Measurements from ENCODE around the gene MR1. TPM values are rescaled to one million over a fixed set of nuclear protein-coding genes. Genes with fewer than 3 reads are reported as not detected.

MR1 gene
- total and polyA plus RNA-seq, 9 of the 15 experiments (the other 6 are each of a cell fraction or from before 2014, with no cell fraction given) = 9.7 to 21.7 (median 15.6) TPM

GRCh38 chr1:181038399-181038873 is 4.7 kb downstream of the MR1 start:
- ATAC-seq (peak; percentile 84), FAIRE-seq (peak; percentile 88), DNase-seq (ENCODE audit: extremely low read depth in 1 of 4, low spot score in 3 of 4) (peak; percentile 80 to 88 (median 86))
- no peaks in the 10 kb centered on the region for H3K27me3 ChIP-seq (ENCODE audit: control insufficient read depth in 2 of 2, insufficient read depth in 2 of 2, low read length in 2 of 2)
- peaks cover 15% of the 10 kb centered on the region for H3K79me2 ChIP-seq (ENCODE audit: control insufficient read depth, insufficient read depth, low read length)
- in situ Hi-C loops (cut with MboI) = loop anchor here (5.0 kb wide), 1 partner anchor 99 kb away; no protein-coding TSS in a partner anchor
- peaks cover 4 to 37% of the 10 kb centered on the region in 2 experiments; a peak in 4 of 5 replicates for H3K4me1 ChIP-seq (replicated peaks in 1 of 2; ENCODE audit: control insufficient read depth in 2 of 2, insufficient read depth in 2 of 2, low read length in 2 of 2)
- H4K20me1 ChIP-seq (replicated peaks; ENCODE audit: control insufficient read depth, insufficient read depth, low read length) = no peaks in the 10 kb centered on the region
- POLR2A ChIA-PET = interaction anchor here (0.6 to 1.1 kb wide), 3 partner anchors 8 to 114 kb away, joined by 3 to 4 read pairs (median 3); no protein-coding TSS in a partner anchor
- no peak overlapping the region for H3K27ac ChIP-seq (ENCODE audit: extremely low read depth, low read depth, low read length)
- no peaks in the 10 kb centered on the region for H3K9me1 ChIP-seq (ENCODE audit: control insufficient read depth, insufficient read depth, low read length)
- WGBS (ENCODE audit: insufficient coverage, low coverage, missing lambda C conversion rate) = 60% methylated on average over 3 of the region's 5 CpGs
- H2AFZ ChIP-seq (ENCODE audit: low read depth, low read length) = no peak overlapping the region
- BruUV-seq (replicated peaks) = no TSS peak
- H3K36me3 ChIP-seq (ENCODE audit: control insufficient read depth, insufficient read depth, low read length) = peaks cover 6% of the 10 kb centered on the region; the same call in 1 of the 3 replicates
- H3K9ac ChIP-seq (ENCODE audit: insufficient read depth in 1 of 2, low read depth in 2 of 2, low read length in 2 of 2) = no peak overlapping the region
- no peaks in the 10 kb centered on the region for H3K9me3 ChIP-seq (replicated peaks; ENCODE audit: control insufficient read depth, insufficient read depth, low read depth, low read length)
- H3K4me2 ChIP-seq (ENCODE audit: insufficient read depth, low read length) = no peak overlapping the region
- CTCF ChIA-PET (ENCODE audit: low intra/inter-chr PET ratio) = interaction anchor here (0.8 to 1.9 kb wide), 3 partner anchors 104 to 128 kb away, joined by 3 to 16 read pairs (median 12); no protein-coding TSS in a partner anchor
- no peak overlapping the region for H3K4me3 ChIP-seq
- intact Hi-C loops (cut with micrococcal nuclease) = loop anchor here (1.0 to 2.0 kb wide), 5 partner anchors 46 to 524 kb away; no protein-coding TSS in a partner anchor
- TF ChIP-seq SMARCA4 (IDR thresholded peaks at IDR 0.05) (peak; percentile 54; the same call in 1 of the 2 replicates), JUN (IDR thresholded peaks at IDR 0.05; ENCODE audit: borderline replicate concordance, low read depth, low read length) (peak; percentile 50; the same call in 1 of the 2 replicates), JUN (CRISPR knock-in tag; IDR thresholded peaks at IDR 0.05; ENCODE audit: borderline replicate concordance) (no peak), ZNF444 (CRISPR knock-in tag; IDR thresholded peaks at IDR 0.05) (no peak), RFX5 (IDR thresholded peaks at IDR 0.05; ENCODE audit: low read depth, low read length) (0 out of 2 replicates have a peak, but pooled peaks have one; percentile 50), XRCC5 (IDR thresholded peaks at IDR 0.05; ENCODE audit: low read depth, low read length) (peak; percentile 29; the same call in 1 of the 2 replicates), SMC3 (conservative IDR thresholded peaks at IDR 0.05; ENCODE audit: insufficient read depth, low read depth, low read length) (peak; percentile 86)
- TF ChIP-seq, protein P1, sequence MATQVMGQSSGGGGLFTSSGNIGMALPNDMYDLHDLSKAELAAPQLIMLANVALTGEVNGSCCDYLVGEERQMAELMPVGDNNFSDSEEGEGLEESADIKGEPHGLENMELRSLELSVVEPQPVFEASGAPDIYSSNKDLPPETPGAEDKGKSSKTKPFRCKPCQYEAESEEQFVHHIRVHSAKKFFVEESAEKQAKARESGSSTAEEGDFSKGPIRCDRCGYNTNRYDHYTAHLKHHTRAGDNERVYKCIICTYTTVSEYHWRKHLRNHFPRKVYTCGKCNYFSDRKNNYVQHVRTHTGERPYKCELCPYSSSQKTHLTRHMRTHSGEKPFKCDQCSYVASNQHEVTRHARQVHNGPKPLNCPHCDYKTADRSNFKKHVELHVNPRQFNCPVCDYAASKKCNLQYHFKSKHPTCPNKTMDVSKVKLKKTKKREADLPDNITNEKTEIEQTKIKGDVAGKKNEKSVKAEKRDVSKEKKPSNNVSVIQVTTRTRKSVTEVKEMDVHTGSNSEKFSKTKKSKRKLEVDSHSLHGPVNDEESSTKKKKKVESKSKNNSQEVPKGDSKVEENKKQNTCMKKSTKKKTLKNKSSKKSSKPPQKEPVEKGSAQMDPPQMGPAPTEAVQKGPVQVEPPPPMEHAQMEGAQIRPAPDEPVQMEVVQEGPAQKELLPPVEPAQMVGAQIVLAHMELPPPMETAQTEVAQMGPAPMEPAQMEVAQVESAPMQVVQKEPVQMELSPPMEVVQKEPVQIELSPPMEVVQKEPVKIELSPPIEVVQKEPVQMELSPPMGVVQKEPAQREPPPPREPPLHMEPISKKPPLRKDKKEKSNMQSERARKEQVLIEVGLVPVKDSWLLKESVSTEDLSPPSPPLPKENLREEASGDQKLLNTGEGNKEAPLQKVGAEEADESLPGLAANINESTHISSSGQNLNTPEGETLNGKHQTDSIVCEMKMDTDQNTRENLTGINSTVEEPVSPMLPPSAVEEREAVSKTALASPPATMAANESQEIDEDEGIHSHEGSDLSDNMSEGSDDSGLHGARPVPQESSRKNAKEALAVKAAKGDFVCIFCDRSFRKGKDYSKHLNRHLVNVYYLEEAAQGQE (IDR thresholded peaks at IDR 0.05; ENCODE audit: borderline replicate concordance) = peak; percentile 73
- TF ChIP-seq, protein P1 (CRISPR knock-in tag; IDR thresholded peaks at IDR 0.05; ENCODE audit: low read depth) = no peak
- TF ChIP-seq, protein P2, sequence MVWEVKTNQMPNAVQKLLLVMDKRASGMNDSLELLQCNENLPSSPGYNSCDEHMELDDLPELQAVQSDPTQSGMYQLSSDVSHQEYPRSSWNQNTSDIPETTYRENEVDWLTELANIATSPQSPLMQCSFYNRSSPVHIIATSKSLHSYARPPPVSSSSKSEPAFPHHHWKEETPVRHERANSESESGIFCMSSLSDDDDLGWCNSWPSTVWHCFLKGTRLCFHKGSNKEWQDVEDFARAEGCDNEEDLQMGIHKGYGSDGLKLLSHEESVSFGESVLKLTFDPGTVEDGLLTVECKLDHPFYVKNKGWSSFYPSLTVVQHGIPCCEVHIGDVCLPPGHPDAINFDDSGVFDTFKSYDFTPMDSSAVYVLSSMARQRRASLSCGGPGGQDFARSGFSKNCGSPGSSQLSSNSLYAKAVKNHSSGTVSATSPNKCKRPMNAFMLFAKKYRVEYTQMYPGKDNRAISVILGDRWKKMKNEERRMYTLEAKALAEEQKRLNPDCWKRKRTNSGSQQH (CRISPR knock-in tag; IDR thresholded peaks at IDR 0.05) = no peak
- TF ChIP-seq, protein P3, sequence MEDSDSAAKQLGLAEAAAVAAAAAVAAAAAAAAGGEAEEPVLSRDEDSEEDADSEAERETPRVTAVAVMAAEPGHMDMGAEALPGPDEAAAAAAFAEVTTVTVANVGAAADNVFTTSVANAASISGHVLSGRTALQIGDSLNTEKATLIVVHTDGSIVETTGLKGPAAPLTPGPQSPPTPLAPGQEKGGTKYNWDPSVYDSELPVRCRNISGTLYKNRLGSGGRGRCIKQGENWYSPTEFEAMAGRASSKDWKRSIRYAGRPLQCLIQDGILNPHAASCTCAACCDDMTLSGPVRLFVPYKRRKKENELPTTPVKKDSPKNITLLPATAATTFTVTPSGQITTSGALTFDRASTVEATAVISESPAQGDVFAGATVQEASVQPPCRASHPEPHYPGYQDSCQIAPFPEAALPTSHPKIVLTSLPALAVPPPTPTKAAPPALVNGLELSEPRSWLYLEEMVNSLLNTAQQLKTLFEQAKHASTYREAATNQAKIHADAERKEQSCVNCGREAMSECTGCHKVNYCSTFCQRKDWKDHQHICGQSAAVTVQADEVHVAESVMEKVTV (CRISPR knock-in tag; IDR thresholded peaks at IDR 0.05) = peak; percentile 23; the same call in 1 of the 2 replicates
